Tibial nerve (tissue), 4 donors: ENCODE results near the gene ANO9.

Source experiments
- CTCF ChIP-seq, 5 experiments: fragments of 200-600 bp in 3 of 5; fragments of 450-650 bp in 2 of 5; sonication (generic) in 3 of 5; IDR thresholded peaks; one replicate each; pipeline ENCODE4 v1.5.1; 2016 to 2019; ENCODE audit warnings: antibody characterized with exemption in 5 of 5, mild to moderate bottlenecking in 3 of 5, moderate library complexity in 2 of 5
- EP300 ChIP-seq, 2 donors: sonication (generic); formaldehyde crosslinking; IDR thresholded peaks; one replicate each; pipeline ENCODE4 v1.6.1; 2017; ENCODE audit warnings: antibody characterized with exemption in 2 of 2, mild to moderate bottlenecking in 1 of 2
- POLR2A ChIP-seq, 2 donors: fragments of 450-650 bp; IDR thresholded peaks; one replicate each; pipeline ENCODE4 v1.6.1; 2017; ENCODE audit warnings: antibody characterized with exemption in 2 of 2, mild to moderate bottlenecking in 2 of 2, moderate library complexity in 2 of 2

- TF ChIP-seq CTCF (IDR thresholded peaks at IDR 0.05), result no peak
- no peak for TF ChIP-seq POLR2A (IDR thresholded peaks at IDR 0.05)
- no peak for TF ChIP-seq EP300 (IDR thresholded peaks at IDR 0.05)
Measured at GRCh38 chr11:370070-370941, 71.5 kb downstream of the ANO9 start.
